NCI-H748 (cell line): ENCODE measurements around the gene LDAF1.
"Not testable (repeated sequence)": the region's sequence is repeated elsewhere in the genome, so short reads cannot be mapped to it uniquely, and the experiment has no call there.

ENCODE experiments used
- DNase-seq: peaks from one replicate; lab custom pipeline; 2025; ENCODE audit not compliant: unreplicated experiment; lab: John Stamatoyannopoulos, UW

LDAF1 gene

DNA sequence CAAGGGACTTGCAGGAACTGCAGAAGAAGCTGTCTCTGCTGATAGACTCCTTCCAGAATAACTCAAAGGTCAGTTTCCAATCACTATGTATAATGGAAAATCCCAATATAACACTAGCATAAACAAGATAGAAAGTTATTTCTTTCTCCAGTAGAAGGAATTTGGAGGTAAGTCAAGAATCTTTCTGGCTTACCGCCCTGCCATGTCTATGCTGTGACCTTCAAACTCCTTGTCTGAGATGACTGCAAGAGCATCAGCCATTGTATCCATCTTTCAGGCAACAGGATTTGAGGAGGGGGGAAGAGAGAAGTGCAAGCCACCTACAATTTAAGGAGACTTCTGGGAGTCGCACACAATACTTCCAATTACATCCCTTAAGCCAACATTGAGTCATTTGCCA is 2.7 kb downstream of the LDAF1 start:
- DNase-seq: no peak

DNA sequence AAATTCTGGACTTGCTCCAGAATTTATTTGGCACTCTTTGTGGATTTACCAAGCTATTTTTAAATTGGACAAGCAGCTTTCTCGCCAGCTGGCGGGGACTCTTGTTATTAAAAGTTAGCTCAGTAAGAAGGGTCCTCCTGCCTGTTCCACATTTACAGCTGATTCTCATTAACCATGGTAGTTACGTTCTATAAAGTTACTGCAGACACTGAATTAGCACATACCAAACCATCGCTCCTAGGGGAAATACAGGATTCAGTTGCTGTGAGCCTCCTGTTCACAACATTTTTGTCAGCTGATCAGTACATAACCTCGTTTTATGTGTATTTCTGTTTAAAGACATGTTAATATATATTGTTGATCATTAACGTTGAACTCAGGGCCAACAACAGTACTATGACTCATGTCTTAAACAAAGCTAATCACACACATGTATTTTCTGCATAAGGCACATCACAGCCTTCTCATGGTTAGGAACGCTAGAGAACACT is 4.2 kb downstream of the LDAF1 start:
- no peak for DNase-seq

DNA sequence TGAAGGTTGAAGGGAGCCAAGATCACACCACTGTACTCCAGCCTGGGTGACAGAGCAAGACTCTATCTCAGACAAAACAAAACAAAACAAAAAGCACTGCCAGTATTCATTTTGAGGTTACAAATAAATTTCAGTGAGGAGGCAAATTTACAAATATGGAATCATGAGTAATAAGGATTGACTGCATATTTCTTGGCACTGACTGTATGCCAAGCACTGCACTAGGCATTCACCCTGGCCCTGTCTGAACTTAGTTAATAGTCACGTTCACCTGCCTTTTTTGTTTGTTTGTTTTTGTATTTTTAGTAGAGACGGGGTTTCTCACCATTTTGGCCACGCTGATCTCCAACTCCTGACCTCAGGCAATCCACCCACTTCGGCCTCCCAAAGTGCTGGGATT is 5.1 kb downstream of the LDAF1 start:
- no peak for DNase-seq

DNA sequence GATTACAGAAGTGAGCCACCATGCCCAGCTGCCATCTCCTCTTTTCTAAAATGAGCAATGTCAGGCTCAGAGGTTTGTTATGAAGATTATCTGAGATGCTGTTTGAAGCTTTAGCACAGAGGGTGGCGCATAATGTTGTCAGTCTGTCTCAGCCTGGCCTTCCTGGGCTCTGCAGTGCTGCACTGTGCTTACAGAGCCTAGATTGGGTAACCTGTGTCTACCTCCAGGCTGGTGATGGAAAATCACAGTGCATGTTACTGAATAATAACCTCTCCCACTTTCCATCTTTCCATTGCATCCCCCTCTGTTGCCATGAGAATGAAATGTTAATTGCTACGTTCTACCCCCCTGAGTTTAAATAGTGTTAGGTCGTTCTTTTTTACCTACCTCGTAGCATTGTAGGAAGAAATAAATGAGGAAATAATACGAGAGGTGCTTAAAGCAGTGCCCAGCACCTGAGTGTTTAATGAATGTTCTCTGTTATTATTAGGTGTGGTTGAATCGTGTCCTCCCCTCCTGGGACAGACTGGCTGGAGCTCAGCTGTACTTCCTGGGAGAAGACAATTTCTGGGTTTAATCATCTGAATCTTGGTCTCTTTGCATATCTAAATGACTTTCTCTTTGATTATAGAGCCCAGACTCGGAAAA is 6.2 kb downstream of the LDAF1 start:
- DNase-seq: no peak

DNA sequence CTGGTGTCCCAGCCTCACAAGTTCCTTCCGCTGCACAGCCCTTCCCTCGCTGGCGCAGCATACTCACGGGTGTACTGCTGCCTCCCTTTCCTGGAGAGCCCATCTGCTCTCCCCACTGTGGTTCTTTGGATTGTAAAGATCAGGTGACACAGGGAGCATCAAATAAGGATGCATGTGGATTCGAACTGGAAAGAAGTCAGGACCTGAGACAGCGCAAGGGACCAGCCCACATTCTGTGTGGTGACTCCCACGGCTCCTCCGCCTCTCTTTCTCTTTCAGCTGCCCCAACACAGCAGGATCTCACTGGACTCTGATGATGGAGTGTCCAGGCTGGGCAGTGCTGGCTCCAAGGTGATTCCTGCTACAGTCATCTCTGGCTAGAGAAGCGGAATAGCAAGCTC is 8.1 kb downstream of the LDAF1 start:
- no peak for DNase-seq

DNA sequence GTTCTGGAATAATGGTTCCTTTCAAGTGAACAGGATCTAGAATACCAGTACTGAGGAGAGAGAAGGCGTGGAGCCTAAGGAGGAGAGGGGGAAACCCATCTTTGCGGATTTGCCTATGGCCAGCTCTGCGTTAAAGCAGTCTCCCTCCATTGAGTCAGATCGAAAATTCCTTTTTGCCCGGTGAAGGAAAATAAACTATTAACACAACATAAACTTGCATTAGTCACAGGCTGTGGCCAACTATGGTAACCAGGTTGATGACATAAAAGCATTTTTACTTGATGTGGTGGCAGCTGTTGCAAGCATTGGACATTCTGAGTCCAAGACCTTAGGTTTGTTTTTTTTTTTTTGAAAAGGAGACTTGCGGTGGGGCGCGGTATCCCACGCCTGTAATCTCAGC is 8.9 kb downstream of the LDAF1 start:
- DNase-seq: no peak

DNA sequence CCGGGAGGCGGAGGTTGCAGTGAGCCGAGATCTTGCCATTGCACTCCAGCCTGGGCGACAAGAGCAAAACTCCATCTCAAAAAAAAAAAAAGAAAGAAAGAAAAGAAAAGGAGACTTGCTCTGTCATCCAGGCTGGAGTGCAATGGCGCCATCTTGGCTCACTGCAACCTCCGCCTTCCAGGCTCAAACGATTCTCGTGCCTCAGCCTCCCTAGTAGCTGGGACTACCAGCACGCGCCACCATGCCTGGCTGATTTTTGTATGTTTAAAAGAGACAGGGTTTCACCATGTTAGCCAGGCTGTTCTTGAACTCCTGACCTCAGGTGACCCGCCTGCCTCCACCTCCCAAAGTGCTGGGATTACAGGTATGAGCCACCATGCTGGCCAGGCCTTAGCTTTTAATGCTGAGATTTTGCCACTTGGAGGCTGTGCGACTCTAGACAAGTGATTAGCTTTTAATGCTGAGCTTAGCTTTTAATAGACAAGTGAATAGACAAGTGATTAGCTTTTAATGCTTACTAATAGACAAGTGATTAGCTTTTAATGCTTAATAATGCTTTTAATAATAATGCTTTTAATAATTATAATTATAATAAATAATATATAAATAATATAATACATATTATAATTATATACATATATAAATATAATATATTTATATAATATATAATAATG is 9.6 kb downstream of the LDAF1 start:
- no peak for DNase-seq

DNA sequence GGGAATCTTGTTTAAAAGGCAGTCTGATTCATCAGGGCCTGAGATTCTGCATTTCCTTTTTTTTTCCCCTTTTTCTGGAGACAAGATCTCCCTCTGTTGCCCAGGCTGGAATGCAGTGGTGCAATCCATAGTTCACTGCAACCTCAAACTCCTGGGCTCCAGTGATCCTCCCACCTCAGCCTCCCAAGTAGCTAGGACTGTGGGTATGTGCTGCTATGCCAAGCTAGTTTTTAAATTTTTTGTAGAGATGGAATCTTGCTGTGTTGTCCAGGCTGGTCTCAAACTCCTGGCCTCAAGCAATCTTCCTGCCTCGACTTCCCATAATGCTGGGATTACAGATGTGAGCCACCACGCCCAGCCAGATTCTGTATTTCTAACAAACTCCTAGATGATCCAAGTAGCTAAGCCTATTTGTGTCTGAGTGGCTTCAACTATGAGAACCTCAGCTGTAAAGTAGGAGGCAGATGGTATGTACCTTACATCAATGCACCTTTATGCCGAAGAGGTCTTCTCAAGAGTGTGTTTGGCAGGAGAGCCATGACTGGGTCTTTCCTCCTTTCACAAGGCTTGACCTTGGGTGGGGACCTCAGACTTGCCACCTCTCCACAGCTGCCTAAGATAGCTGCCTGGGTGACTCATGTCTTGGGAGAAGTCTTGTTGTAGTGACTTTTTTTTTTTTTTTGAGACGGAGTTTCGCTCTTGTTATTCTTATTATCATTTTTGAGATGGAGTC is 10.9 kb downstream of the LDAF1 start:
- no peak for DNase-seq

DNA sequence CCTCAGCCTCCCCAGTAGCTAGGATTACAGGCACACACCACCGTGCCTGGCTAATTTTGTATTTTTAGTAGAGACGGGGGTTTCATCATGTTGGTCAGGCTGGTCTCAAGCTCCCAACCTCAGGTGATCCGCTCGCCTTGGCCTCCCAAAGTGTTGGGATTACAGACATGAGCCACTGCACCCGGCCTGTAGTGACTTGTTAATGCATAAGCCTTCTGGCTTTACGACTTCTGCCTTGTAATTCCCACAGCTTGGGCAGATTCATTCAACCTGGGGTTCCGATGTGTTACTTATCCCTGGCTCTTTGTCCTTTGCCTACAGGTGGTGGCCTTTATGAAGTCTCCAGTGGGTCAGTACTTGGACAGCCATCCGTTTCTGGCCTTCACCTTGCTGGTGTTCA is 11.6 kb downstream of the LDAF1 start:
- not testable (repeated sequence) for DNase-seq

DNA sequence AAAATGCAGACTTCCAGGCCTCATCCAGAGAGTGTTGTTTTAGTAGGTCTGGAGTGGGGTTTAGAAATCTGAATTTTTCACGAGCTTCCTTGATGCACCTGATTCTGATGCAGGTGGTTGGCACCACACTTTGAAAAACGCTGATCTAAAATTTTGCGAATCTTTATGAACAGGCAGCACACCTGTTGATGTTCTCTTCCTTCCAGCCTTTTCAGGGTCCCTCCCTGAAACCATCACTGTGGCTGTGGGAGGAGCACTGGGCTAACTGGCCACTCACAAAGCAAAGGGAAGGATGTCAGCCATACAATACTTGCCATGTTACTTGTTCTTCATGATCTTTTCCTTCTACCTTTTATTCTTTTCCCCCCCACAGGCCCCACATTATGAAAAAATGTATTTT is 14.2 kb downstream of the LDAF1 start:
- no peak for DNase-seq

DNA sequence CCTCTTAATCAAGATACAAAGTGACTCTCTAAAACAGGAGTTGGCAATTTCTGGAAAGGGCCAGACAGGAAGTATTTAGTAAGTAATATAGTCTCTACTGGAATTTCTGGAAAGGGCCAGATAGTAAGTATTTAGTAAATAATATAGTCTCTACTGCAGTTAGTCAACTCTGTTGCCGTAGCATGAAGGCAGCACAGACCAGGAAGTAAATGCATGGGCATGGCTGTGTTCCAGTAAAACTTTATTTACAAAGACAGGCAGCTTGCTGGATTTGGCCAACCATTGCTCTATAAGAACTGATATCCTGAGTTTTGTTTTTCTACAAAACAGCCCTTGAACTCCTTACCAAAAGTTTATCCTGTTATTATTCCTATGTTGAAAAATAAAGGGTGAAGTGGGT is 16.9 kb downstream of the LDAF1 start:
- no peak for DNase-seq

DNA sequence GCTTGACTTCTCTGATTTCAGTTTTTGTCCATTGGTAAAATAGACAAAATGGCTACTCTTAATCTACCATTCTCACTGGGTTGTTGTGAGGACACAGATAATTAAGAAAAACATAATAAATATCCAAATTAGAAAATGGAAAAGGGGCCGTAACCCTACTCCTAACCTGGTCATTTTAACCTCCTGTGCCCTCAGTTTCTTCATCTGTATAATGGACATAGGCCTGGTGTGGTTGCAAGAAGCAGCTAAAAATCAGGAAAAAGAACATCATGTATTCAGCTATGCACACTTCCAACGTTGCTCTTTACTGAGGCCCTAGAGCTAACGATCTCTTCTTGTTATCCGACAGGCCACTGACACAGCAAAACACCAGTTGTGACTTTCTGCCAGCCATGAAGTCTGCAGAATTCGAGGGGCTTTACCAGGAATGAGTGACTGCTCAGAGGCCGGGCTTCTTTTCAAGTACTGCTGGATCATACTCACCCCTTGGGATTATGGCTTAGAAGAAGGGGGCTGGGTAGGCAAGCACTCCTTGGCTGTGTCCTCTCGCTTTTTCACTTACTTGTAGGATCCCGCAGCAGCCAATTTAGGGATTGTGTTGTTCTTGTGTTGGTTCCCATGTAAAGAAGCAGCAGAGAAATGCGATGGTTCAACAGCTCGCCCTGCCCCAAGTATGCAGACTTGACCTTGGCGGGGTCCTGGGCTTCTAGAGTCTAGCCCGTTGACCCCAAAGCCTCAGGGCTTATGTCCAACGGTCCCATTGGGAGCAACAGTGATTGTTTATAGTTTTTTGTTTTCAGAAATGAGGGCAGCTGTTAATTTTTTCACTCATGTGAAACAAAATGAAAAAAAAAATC is 20.9 kb downstream of the LDAF1 start:
- no peak for DNase-seq

DNA sequence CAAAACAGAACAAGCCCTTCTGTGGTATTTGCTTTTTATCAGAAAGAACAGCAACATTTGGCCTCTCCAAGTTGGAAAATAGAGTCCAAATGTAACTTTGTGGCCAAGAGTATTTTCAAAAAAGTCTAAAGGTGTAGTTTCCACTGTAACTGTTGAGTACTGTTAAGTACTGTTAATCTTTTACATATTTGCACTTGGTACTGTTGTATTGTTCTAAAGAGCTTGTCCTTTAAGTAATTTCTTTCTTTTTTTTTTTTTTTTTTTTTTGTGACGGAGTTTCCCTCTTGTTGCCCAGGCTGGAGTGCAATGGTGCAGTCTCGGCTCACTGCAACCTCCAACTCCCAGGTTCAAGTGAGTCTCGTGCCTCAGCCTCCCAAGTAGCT is 21.5 kb downstream of the LDAF1 start:
- no peak for DNase-seq

DNA sequence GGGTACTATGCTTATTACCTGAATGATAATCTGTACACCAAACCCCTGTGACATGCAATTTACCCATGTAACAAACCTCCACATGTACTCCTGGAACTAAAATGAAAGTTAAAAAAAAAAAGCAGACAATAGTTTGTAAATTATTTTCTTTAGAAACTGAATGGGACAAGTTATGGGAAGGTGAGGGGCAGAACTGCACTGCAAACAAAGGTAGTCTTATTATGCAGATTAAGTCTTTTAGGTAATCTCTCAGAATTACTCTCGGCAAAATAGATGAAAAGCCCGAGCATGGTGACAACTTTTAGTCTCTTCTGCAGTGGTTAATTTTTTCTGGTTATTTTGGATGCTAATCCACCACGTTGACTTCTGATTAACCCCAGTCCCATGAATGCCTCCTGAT is 25.5 kb downstream of the LDAF1 start:
- DNase-seq: no peak

DNA sequence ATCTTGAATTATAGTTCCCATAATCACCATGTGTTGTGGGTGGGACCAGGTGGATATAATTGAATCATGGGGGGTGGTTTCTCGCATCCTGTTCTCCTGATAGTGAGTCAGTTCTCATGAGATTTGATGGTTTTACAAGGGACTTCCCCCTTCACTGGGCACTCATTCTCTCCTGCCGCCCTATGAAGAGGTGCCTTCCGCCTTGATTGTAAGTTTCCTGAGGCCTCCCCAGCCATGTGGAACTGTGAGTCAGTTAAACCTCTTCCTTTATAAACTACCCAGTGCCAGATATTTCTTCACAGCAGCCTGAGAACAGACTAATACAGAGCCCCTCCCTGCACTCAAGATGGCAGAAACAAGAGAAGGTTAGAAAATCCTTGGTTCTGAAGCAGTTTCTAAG is 26.4 kb downstream of the LDAF1 start:
- DNase-seq: no peak

DNA sequence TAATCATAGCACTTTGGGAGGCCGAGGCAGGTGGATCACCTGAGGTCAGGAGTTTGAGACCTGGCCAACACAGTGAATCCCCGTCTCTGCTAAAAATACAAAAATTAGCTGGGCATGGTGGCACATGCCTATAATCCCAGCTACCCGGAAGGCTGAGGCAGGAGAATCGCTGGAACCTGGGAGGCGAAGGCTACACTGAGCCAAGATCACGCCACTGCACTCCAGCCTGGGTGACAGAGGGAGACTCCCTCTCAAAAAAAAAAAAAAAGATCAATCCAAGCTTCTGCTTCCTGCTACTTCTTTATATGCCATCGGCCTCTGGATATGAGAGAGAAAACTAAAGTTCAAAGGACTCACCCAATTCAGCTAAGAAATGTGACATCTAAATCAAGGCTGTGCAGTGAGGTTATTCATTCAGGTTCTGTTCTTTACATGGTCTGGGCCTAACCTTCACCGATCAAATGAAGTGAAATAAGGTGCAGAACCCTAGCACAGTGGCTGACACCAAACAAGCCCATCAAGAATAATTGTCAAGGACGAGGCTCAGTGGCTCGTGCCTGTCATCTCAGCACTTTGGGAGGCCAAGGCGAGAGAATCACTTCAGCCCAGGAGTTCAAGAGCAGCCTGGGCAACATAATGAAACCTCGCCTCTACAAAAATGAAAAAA is 27.3 kb downstream of the LDAF1 start:
- no peak for DNase-seq

DNA sequence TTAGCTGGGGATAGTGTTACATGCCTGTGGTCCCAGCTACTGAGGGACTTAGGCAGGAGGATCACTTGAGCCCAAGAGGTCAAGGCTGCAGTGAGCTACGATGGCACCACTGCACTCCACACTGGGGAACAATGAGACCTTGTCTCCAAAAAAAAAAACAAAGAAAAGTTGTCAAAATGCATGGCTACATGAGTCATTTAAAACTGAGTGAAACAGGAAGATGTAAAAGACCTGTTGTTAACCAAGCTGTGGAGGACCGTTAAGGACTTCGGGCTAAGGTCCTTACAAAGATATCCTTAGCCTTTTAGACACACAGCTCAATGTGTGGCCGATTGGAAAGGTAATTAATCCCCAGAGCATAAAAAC is 27.8 kb downstream of the LDAF1 start:
- DNase-seq: no peak

DNA sequence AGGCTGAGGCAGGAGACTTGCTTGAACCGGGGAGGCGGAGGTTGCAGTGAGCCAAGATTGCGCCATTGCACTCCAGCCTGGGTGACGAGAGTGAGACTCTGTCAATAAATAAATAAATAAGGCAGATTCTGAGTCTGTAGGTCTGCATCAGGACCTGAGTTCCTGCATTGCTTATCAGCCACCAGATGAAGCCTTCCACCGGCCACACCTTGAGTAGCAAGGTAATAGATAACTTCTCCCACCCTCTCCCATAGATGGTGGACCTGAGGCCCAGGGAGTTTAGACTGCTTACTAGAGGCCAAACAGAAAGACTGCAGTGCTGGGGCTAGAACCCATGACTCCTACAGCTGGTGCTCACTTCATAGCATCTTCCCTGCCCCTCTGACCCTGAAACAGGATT is 30.8 kb downstream of the LDAF1 start:
- no peak for DNase-seq

DNA sequence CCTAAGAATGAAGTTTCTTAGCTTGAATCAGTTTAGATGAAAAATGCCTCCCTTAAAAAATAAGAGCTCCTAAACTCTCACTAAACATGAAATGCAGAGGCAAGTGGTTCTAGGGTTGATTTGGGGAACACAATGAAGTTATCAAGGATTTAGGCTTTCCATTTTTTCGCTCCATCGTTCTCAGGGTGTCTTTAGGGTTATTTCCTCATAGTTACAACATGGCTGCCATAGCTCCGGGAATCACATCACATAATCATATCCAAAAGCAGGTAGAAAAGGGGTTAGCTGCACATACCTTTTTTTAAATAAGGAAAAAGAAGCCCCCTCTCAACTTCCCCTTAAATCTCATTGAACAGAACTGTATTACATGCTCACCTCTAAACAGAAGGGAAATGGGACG is 31.5 kb downstream of the LDAF1 start:
- DNase-seq: no peak

DNA sequence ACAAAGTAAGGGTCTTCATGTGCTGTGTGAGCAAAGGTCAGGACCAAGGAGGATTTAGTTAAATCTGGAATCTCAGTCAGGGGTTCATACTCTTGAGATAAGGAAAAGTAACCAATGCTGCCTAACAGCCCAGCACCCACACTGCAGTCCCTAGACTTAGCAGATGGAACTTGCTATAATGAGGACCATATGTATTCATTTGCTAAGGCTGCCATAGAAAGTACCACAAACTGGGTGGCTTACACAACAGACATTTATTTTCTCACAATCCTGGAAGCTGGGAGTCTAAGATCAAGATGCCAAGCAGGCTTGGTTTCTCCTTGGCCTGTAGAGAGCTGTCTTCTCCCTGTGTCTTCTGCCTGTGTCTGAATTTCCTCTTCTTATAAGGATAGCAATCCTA is 32.1 kb downstream of the LDAF1 start:
- no peak for DNase-seq

DNA sequence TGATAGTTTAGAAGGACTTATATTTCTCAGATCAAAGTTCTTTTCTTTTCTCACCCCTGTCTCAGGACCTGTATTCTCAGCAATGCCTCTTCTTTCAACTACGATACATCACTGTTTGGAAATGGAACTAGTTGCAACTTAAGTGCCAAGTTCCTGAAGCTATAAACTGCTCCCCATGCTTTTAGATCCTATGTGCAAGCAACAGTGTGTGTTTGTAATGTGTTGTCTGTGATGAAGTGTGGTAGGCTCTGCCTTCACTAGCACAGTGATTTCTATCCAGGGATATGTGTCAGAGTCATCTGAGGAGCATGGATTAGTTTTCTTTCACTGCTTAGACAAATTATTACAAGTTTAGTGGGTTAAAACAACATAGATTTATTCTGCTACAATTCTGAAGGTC is 34.5 kb downstream of the LDAF1 start:
- DNase-seq: no peak
